ENCODE data around the gene GDF15.

- no peak for TF ChIP-seq CTCF (optimal IDR thresholded peaks at IDR 0.05 in 1 of 3, IDR thresholded peaks at IDR 0.05 in 1 of 3, conservative IDR thresholded peaks at IDR 0.05 in 1 of 3; ENCODE audit: extremely low read depth in 1 of 3, insufficient read depth in 2 of 3, low read length in 3 of 3)
- no peak for TF ChIP-seq EZH2 (IDR thresholded peaks at IDR 0.05; ENCODE audit: low read length)
These were observed 42.3 kb downstream of the GDF15 start for GRCh38 chr19:18428173-18428786.

Measured in keratinocyte (primary cell).